Peyer's patch (tissue), 4 donors: Measurements from ENCODE around the gene ZNF407. TPM values are rescaled to one million over a fixed set of nuclear protein-coding genes. Genes with fewer than 3 reads are reported as not detected.

Source experiments
- DNase-seq, 3 donors: peaks; one replicate each; pipeline ENCODE4 v3.0.0-alpha.2; 2017 to 2019
- H3K27ac ChIP-seq, 4 donors: fragments of 200-600 bp; sonication (generic); one replicate each; pipeline ENCODE4 v1.5.1; 2016 to 2019
- H3K27me3 ChIP-seq, 2 donors: fragments of 200-600 bp; sonication (generic); one replicate each; pipeline ENCODE4 v1.5.1; 2019
- H3K36me3 ChIP-seq, 3 donors: fragments of 200-600 bp; sonication (generic); one replicate each; pipeline ENCODE4 v1.5.1; 2016 to 2019
- H3K4me1 ChIP-seq, 4 donors: fragments of 200-600 bp; sonication (generic); one replicate each; pipeline ENCODE4 v1.5.1; 2016 to 2019
- H3K4me3 ChIP-seq, 4 donors: fragments of 200-600 bp; sonication (generic); 1 replicate in 3 of 4; 2 replicates in 1 of 4; pipeline ENCODE4 v1.5.1; 2016 to 2019; ENCODE audit warnings: mild to moderate bottlenecking in 1 of 4
- H3K9me3 ChIP-seq, 4 donors: fragments of 200-600 bp; sonication (generic); one replicate each; pipeline ENCODE4 v1.5.1; 2016 to 2019; ENCODE audit warnings: mild to moderate bottlenecking in 1 of 4
- POLR2A ChIP-seq, 2 donors: fragments of 450-650 bp; IDR thresholded peaks; one replicate each; pipeline ENCODE4 v1.5.1; 2017; ENCODE audit warnings: antibody characterized with exemption in 2 of 2, mild to moderate bottlenecking in 2 of 2, moderate library complexity in 2 of 2
- total RNA-seq, 4 donors: library from RNA; depleted of rRNA; stranded (reverse); fragments of >200 nt; gene quantifications; one replicate each; pipeline ENCODE4 v1.1.0, GENCODE V29; 2016
- TF ChIP-seq, protein P1 (sequence below), 6 experiments: fragments of 450-650 bp in 4 of 6; fragments of 200-600 bp in 2 of 6; sonication (generic) in 1 of 6; IDR thresholded peaks; one replicate each; pipeline ENCODE4 v1.5.1; 2017 to 2019; ENCODE audit warnings: antibody characterized with exemption in 6 of 6, mild to moderate bottlenecking in 3 of 6, moderate library complexity in 1 of 6

The ZNF407 gene
- total RNA-seq, 4 donors from 2014 or later: 24.0 to 54.5 (median 32.3) TPM

DNA sequence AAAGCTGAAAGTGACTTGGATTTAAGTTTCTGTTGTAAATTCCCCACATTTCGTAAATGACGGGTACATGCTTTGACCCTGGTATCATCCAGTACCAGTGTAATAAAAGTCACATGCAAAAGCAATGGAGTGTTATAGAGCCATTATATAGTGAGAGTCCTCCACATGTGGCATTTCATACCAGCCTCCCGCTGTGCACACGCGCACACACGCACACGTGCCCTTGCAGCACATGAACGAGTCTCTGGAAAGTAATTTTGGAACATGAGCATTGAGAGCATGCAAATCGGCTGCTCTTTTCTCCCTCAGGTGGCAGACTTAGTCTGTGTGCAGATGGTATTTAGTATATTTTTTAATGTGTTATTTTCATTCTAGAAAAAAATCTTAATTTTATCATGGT is 198.1 kb downstream of the ZNF407 start:
- H3K36me3 ChIP-seq: no peaks in the 10 kb centered on the region

DNA sequence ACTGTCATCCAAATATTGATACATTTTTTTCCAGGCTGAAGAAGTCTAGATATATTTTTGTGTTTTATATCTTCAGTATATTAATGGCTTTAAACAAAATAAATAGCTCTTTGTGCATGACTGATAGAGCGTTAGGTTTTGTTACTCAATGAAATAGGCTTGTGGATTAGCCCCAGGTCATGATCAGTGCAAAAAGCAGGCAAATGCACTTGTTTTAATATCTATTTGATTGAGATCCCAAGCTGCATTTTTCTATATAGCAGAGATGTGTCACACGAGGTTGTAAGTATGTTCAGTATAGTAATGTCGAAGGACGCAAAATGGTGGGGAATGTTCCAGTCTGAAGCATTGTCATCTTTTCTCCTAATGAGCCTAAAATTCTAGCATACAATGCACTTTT is 198.5 kb downstream of the ZNF407 start:
- Histone ChIP-seq H3K27ac (no peak overlapping the region), H3K36me3 (no peaks in the 10 kb centered on the region), H3K27me3 (no peaks in the 10 kb centered on the region), H3K4me3 (no peak overlapping the region), H3K4me1 (peaks cover 0 to 12% (median 0%) of the 10 kb centered on the region in 4 donors), H3K9me3 (no peaks in the 10 kb centered on the region)
- DNase-seq: no peak
- TF ChIP-seq, protein P1, sequence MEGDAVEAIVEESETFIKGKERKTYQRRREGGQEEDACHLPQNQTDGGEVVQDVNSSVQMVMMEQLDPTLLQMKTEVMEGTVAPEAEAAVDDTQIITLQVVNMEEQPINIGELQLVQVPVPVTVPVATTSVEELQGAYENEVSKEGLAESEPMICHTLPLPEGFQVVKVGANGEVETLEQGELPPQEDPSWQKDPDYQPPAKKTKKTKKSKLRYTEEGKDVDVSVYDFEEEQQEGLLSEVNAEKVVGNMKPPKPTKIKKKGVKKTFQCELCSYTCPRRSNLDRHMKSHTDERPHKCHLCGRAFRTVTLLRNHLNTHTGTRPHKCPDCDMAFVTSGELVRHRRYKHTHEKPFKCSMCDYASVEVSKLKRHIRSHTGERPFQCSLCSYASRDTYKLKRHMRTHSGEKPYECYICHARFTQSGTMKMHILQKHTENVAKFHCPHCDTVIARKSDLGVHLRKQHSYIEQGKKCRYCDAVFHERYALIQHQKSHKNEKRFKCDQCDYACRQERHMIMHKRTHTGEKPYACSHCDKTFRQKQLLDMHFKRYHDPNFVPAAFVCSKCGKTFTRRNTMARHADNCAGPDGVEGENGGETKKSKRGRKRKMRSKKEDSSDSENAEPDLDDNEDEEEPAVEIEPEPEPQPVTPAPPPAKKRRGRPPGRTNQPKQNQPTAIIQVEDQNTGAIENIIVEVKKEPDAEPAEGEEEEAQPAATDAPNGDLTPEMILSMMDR (IDR thresholded peaks at IDR 0.05): no peak
- TF ChIP-seq POLR2A (IDR thresholded peaks at IDR 0.05): no peak

More for the DNA sequence above, 198.1 kb downstream of the ZNF407 start:
- no peak for DNase-seq
- Histone ChIP-seq H3K4me3 (no peak overlapping the region), H3K4me1 (peaks cover 0 to 12% (median 0%) of the 10 kb centered on the region in 4 donors), H3K9me3 (no peaks in the 10 kb centered on the region), H3K27me3 (no peaks in the 10 kb centered on the region), H3K27ac (no peak overlapping the region)
- no peak for TF ChIP-seq POLR2A (IDR thresholded peaks at IDR 0.05)
- TF ChIP-seq, protein P1 (IDR thresholded peaks at IDR 0.05): no peak

DNA sequence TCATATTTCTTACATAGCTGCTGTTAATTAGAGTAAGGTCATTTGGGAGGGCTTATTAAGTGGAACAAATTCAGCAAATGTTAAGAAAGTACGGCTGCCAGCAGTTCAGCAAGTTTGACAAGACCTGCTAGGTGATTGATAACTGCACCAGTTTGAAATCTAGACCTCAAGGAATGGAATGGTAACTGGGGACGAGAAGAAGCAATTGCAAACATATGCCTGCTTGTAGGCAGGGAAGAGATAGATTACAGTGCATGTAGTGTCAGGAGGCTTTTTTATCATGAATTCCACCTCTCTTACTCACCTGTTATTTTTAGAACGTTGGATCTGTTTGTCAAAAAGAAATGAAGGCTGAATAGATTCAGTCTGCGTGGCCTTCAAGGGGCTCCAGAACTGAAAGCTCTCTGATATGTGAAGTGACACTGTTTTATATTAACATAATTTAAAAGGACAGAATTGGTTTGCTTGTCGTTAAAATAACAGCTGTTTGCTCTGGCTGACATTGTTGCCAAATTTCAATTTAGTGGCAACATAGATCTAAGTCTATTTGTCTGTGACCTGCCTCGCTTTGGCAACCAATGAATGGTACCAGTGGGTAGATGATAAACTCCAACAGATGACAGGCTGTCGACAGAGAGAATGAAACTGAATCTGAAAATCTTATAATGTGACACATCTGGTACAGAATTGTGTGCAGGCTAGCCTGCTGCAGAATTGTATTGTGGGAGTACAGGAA is 199.3 kb downstream of the ZNF407 start:
- no peaks in the 10 kb centered on the region for H3K9me3 ChIP-seq
- no peaks in the 10 kb centered on the region for H3K27me3 ChIP-seq
- H3K36me3 ChIP-seq: no peaks in the 10 kb centered on the region
- H3K4me1 ChIP-seq: peaks cover 0 to 12% (median 0%) of the 10 kb centered on the region in 4 donors
- H3K27ac ChIP-seq: peak overlapping the region in 1 of 4 donors; percentile 19
- DNase-seq: no peak
- TF ChIP-seq, protein P1 (IDR thresholded peaks at IDR 0.05): no peak
- no peak for TF ChIP-seq POLR2A (IDR thresholded peaks at IDR 0.05)
- H3K4me3 ChIP-seq: no peak overlapping the region

DNA sequence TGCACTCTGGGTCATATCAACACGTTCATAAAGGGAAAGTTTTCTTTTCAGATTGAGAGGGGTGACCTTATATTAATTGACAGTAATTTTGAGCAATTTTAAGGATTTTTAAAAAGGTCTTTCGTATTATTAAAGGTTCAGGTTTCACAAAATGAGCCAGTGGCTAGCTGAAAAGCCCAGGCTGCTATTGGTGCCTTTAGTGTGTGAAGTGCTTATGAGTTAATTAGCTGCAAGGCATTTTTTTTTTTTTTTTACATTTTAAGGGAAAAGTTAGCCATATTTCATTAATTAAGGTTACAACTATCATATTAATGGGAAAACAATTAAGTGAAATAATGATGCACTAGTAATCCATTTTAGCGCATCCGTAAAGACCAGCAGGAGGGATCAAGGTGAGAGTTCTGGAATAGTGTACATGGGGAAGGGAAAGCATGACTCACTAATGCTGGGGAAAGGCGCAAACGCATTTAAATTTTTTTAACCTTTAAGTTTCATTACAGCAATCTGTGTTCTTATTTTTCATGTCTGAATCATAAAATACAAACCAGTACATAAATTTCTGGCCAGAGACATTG is 200.0 kb downstream of the ZNF407 start:
- no peak overlapping the region for H3K4me3 ChIP-seq
- no peak overlapping the region for H3K27ac ChIP-seq

DNA sequence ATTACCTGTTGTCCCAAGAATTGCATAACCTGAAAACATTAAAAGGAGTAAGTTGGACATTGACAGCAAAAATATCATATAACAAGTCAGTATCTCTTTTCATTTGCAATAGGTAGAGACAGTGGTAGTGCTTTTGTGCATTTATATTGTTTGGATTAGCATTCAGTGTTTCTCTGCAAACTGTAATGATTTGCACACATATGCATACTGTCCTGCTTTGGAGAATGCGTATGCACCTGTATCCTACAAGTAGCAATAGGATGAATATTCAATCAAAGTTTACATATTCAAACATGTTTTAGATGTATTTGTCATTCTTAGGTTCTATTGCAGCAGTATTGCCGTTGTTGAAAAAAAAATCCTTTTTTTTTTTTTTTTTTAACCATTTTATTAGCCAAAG is 201.9 kb downstream of the ZNF407 start:
- peaks cover 0 to 12% (median 0%) of the 10 kb centered on the region in 4 donors for H3K4me1 ChIP-seq
- H3K4me3 ChIP-seq: no peak overlapping the region
- no peaks in the 10 kb centered on the region for H3K27me3 ChIP-seq
- DNase-seq: no peak
- no peaks in the 10 kb centered on the region for H3K36me3 ChIP-seq
- no peaks in the 10 kb centered on the region for H3K9me3 ChIP-seq
- no peak overlapping the region for H3K27ac ChIP-seq
- TF ChIP-seq, protein P1 (IDR thresholded peaks at IDR 0.05): no peak
- TF ChIP-seq POLR2A (IDR thresholded peaks at IDR 0.05): no peak

More for the DNA sequence above, 200.0 kb downstream of the ZNF407 start:
- TF ChIP-seq, protein P1 (IDR thresholded peaks at IDR 0.05): no peak
- TF ChIP-seq POLR2A (IDR thresholded peaks at IDR 0.05): no peak
- DNase-seq: no peak
- H3K9me3 ChIP-seq: no peaks in the 10 kb centered on the region
- H3K4me1 ChIP-seq: peaks cover 0 to 12% (median 0%) of the 10 kb centered on the region in 4 donors
- H3K27me3 ChIP-seq: no peaks in the 10 kb centered on the region
- no peaks in the 10 kb centered on the region for H3K36me3 ChIP-seq
